Measurements from ENCODE around the gene NPBWR2.
"Not testable (repeated sequence)": the region's sequence is repeated elsewhere in the genome, so short reads cannot be mapped to it uniquely, and the experiment has no call there.

NPBWR2 gene

DNA sequence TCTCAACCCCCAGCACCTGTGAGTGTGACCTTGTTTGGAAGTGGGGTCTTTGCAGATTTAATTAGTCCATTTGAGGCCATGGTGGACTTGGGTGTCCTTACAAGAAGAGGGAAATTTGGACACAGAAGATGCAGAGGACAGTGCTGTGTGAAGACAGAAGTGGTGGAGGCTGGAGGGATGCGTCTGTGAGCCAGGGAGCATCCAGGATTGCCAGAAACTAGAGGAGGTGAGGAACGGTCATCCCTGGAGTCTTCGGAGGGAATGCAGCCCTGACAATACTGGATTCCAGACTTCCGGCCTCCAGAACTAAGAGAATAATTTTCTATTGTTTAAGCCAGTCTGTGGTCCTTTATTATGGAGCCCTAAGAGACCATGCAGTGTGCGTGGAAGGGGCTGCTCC lies 22.9 kb upstream of the NPBWR2 start:
- H3K27ac ChIP-seq (replicated peaks), result no peak overlapping the region
- H3K4me3 ChIP-seq (replicated peaks; ENCODE audit: insufficient read depth, low read length), result no peak overlapping the region
- TF ChIP-seq SPI1 (IDR thresholded peaks at IDR 0.05; ENCODE audit: borderline replicate concordance, low read depth) (no peak), POLR2AphosphoS5 (IDR thresholded peaks at IDR 0.05; ENCODE audit: low read depth) (no peak), GABPA (IDR thresholded peaks at IDR 0.05; ENCODE audit: low read depth) (no peak)
- TF ChIP-seq, protein P1, sequence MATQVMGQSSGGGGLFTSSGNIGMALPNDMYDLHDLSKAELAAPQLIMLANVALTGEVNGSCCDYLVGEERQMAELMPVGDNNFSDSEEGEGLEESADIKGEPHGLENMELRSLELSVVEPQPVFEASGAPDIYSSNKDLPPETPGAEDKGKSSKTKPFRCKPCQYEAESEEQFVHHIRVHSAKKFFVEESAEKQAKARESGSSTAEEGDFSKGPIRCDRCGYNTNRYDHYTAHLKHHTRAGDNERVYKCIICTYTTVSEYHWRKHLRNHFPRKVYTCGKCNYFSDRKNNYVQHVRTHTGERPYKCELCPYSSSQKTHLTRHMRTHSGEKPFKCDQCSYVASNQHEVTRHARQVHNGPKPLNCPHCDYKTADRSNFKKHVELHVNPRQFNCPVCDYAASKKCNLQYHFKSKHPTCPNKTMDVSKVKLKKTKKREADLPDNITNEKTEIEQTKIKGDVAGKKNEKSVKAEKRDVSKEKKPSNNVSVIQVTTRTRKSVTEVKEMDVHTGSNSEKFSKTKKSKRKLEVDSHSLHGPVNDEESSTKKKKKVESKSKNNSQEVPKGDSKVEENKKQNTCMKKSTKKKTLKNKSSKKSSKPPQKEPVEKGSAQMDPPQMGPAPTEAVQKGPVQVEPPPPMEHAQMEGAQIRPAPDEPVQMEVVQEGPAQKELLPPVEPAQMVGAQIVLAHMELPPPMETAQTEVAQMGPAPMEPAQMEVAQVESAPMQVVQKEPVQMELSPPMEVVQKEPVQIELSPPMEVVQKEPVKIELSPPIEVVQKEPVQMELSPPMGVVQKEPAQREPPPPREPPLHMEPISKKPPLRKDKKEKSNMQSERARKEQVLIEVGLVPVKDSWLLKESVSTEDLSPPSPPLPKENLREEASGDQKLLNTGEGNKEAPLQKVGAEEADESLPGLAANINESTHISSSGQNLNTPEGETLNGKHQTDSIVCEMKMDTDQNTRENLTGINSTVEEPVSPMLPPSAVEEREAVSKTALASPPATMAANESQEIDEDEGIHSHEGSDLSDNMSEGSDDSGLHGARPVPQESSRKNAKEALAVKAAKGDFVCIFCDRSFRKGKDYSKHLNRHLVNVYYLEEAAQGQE (IDR thresholded peaks at IDR 0.05; ENCODE audit: insufficient replicate concordance, low read depth), result no peak
- DNase-seq (ENCODE audit: low read depth in 1 of 2, low spot score in 1 of 2), result no peak
- no peaks in the 10 kb centered on the region for H3K27me3 ChIP-seq (ENCODE audit: insufficient read depth, poor library complexity, severe bottlenecking)

DNA sequence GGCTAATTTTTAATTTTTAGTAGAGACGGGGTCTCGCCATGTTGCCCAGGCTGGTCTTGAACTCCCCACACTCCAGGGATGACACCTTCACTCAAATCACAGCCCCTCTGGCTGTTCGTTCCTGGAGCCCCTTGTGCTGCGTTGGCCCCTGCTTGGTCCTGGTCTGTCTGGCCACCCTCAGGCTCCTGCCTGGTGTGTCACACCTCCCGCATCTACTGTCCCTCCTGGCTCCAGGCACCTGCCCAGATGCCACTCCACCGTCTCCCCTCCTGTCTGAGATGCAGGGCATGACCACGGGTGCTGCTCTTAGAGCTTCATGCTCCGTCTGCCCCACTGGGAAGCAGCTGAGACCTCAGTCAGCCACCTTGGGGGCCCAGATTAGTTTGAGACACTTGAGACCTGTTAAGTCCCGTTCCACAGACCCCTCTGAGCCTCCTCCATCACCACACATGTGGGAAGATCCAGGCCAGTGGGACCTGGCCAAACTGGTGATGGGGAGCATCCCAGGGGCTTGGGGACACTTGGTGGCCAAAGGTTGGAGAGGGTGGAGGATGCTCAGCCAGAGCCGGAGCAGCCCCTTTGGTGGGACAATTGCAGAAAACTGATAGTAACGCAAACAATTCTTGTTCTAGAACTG lies 21.9 kb upstream of the NPBWR2 start:
- no peak for DNase-seq (ENCODE audit: low read depth in 1 of 2, low spot score in 1 of 2)
- Histone ChIP-seq H3K27me3 (ENCODE audit: insufficient read depth, poor library complexity, severe bottlenecking) (peaks cover under 1% of the 10 kb centered on the region), H3K27ac (replicated peaks) (no peak overlapping the region), H3K4me3 (replicated peaks; ENCODE audit: insufficient read depth, low read length) (no peak overlapping the region)
- TF ChIP-seq SPI1 (IDR thresholded peaks at IDR 0.05; ENCODE audit: borderline replicate concordance, low read depth) (no peak), CTCF (IDR thresholded peaks at IDR 0.05; ENCODE audit: insufficient read depth, low read length) (no peak)

DNA sequence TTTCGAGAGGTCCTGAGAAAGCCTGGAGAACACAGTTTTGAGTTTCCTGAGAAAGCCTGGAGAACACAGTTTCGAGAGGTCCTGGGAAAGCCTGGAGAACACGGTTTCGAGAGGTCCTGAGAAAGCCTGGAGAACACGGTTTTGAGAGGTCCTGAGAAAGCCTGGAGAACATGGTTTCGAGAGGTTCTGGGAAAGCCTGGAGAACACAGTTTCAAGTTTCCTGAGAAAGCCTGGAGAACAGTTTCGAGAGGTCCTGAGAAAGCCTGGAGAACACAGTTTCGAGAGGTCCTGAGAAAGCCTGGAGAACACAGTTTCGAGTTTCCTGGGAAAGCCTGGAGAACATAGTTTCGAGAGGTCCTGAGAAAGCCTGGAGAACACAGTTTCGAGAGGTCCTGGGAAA lies 16.2 kb upstream of the NPBWR2 start:
- H3K4me3 ChIP-seq (replicated peaks; ENCODE audit: insufficient read depth, low read length); H3K27me3 ChIP-seq (ENCODE audit: insufficient read depth, poor library complexity, severe bottlenecking): not testable (repeated sequence)

GRCh38 chr20:64122927-64123326 lies 15.6 kb upstream of the NPBWR2 start:
- H3K4me3 ChIP-seq (replicated peaks; ENCODE audit: insufficient read depth, low read length); DNase-seq (ENCODE audit: low read depth in 1 of 2, low spot score in 1 of 2); H3K27ac ChIP-seq (replicated peaks); H3K27me3 ChIP-seq (ENCODE audit: insufficient read depth, poor library complexity, severe bottlenecking): not testable (repeated sequence)

More for the DNA sequence above, 16.2 kb upstream of the NPBWR2 start:
- DNase-seq (ENCODE audit: low read depth in 1 of 2, low spot score in 1 of 2); H3K27ac ChIP-seq (replicated peaks): not testable (repeated sequence)

DNA sequence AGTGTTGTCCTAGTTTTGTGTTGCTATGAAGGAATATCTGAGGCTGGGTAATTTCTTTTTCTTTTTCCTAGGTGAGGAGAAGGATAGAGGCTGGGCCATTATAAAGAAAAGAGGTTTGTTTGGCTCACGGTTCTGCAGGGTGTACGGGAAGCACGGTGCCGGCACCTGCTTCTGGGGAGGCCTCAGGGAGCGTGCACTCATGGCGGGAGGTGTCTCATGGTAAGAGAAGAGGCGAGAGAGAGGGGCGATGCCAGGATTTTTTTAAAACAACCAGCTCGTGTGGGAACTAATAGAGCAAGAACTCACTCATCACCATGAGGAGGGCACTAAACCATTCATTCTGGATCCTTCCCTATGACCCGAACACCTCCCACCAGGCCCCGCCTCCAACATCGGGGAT lies 14.2 kb upstream of the NPBWR2 start:
- H3K4me3 ChIP-seq (replicated peaks; ENCODE audit: insufficient read depth, low read length), result no peak overlapping the region
- TF ChIP-seq GABPA (IDR thresholded peaks at IDR 0.05; ENCODE audit: low read depth) (no peak), SPI1 (IDR thresholded peaks at IDR 0.05; ENCODE audit: borderline replicate concordance, low read depth) (no peak), CTCF (IDR thresholded peaks at IDR 0.05; ENCODE audit: insufficient read depth, low read length) (no peak), POLR2AphosphoS5 (IDR thresholded peaks at IDR 0.05; ENCODE audit: low read depth) (no peak)
- TF ChIP-seq, protein P1 (IDR thresholded peaks at IDR 0.05; ENCODE audit: insufficient replicate concordance, low read depth), result no peak
- peaks cover 4% of the 10 kb centered on the region for H3K27me3 ChIP-seq (ENCODE audit: insufficient read depth, poor library complexity, severe bottlenecking)
- no peak overlapping the region for H3K27ac ChIP-seq (replicated peaks)
- DNase-seq (ENCODE audit: low read depth in 1 of 2, low spot score in 1 of 2), result no peak

Data from HL-60 (cell line).